ENCODE measurements around the gene REM2. TPM values are rescaled to one million over a fixed set of nuclear protein-coding genes. Genes with fewer than 3 reads are reported as not detected.
A peak's percentile ranks its signal among the peaks of the same experiment; 100 is the strongest.

The REM2 gene
- total RNA-seq, 4 donors from 2014 or later = 0.26 to 0.66 (median 0.38) TPM

DNA sequence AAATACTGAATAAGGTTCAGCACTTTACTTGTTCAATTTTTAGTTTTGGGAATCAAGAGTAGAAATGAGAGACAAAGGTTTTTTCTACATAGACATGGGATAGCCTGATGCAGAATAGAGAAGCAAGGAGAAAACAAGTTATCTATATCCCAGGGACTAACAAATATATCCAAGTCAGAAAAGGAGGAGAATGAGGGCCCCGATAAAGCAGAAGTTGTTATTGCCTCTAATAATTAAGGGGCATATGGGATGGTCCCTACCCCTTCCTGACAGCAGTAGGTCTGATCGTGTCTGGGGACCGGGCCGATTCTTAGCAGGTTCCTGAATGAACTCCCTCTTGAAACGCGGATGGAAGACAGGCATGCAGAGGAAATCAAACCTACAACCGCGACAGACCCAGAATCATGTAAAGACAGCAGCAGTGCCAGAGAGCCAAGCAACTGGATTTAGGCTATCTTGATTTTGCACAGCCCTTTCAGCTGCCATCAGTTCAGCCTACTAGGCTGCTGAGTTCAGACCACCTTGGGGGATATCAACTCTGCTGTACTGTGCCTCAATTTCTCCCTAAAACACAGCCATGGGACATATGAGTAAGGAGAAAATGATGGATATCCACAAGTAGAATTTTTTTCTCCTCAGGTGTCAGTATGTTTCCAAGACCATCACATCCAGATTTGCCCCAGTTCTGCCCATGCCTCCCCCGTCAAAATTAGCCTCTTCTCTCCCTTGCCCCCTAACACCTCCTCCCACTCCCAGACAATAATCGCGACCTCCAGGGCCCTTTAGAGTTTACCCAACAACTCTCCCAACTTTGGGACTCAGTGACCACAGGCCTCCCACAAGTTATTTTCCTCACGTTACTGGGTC, 45.4 kb downstream of the REM2 start:
- Histone ChIP-seq H3K4me3 (peak overlapping the region; percentile 78 to 93 (median 86)), H3K27ac (replicated peaks in 1 of 4) (peak overlapping the region; percentile 89 to 96 (median 92)), H3K4me1 (peaks cover 13 to 33% (median 31%) of the 10 kb centered on the region in 4 donors), H3K27me3 (no peaks in the 10 kb centered on the region), H3K36me3 (peaks cover 19 to 41% (median 31%) of the 10 kb centered on the region in 4 donors), H3K9me3 (no peaks in the 10 kb centered on the region)
- DNase-seq (ENCODE audit: extremely low spot score) = no peak
- TF ChIP-seq, protein P1, sequence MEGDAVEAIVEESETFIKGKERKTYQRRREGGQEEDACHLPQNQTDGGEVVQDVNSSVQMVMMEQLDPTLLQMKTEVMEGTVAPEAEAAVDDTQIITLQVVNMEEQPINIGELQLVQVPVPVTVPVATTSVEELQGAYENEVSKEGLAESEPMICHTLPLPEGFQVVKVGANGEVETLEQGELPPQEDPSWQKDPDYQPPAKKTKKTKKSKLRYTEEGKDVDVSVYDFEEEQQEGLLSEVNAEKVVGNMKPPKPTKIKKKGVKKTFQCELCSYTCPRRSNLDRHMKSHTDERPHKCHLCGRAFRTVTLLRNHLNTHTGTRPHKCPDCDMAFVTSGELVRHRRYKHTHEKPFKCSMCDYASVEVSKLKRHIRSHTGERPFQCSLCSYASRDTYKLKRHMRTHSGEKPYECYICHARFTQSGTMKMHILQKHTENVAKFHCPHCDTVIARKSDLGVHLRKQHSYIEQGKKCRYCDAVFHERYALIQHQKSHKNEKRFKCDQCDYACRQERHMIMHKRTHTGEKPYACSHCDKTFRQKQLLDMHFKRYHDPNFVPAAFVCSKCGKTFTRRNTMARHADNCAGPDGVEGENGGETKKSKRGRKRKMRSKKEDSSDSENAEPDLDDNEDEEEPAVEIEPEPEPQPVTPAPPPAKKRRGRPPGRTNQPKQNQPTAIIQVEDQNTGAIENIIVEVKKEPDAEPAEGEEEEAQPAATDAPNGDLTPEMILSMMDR (IDR thresholded peaks at IDR 0.05) = no peak
- TF ChIP-seq POLR2AphosphoS5 (IDR thresholded peaks at IDR 0.05) (no peak), POLR2A (IDR thresholded peaks at IDR 0.05; ENCODE audit: low read depth) (no peak), EP300 (IDR thresholded peaks at IDR 0.05) (no peak)
- intact Hi-C loops (cut with DNase I) = loop anchor here (10.0 kb wide), 1 partner anchor 386 kb away; no protein-coding TSS in a partner anchor
- 17% methylated on average over 12 of the region's 12 CpGs for WGBS

DNA sequence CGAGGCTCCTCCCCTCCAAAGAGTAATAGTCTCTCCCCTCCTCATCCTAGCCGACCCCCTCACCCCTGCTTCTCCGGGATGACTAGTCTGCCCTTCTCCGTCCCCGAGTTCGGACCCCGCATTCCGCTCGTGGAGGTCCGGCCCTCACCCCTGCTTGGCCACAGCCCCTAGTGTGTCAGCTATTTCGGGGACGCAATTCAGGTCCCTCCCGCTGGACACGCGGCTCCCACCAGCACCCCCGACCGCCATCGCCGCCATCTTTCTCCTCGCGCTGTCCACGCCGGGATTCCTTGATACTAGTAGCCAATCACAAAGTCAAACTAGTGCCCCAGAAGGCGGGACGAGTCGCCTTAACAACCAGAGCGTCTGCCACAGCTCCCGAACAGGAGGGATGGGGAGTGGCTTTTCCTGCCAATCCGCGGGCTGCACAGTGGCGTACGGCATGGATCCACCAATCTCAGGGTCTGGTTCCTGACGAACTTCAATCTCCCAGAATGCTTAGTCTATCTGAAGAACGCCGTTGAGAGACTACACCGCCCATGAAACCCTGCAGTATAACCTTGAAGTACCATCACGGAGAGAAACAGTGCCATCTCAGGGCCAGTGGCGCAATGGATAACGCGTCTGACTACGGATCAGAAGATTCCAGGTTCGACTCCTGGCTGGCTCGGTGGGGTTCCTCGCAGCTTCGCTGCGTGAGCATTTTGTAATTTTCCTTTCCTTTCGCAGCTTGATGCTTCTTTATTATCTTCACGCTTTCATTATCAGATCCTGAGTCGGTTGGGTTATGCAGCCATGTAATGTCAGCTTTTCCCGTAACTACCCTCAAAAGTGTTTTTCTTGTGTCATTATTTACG, 46.3 kb downstream of the REM2 start, which contains the start of gene PRMT5:
PRMT5 (minus strand) TSS at position 273 of the 857 bp plus-strand sequence; CDS start at position 258, 15 bp downstream.
- H3K4me1 ChIP-seq = peaks cover 13 to 33% (median 31%) of the 10 kb centered on the region in 4 donors
- intact Hi-C loops (cut with DNase I) = loop anchor here (10.0 kb wide), 1 partner anchor 385 kb away; no protein-coding TSS in a partner anchor
- TF ChIP-seq EP300 (IDR thresholded peaks at IDR 0.05) = no peak
- TF ChIP-seq POLR2AphosphoS5 (IDR thresholded peaks at IDR 0.05) = peak; percentile 86 to 89
- TF ChIP-seq, protein P1 (IDR thresholded peaks at IDR 0.05) = no peak
- peak; percentile 63 for TF ChIP-seq POLR2A (IDR thresholded peaks at IDR 0.05; ENCODE audit: low read depth)
- WGBS = 0% methylated on average over 22 of the region's 51 CpGs
- DNase-seq (ENCODE audit: extremely low spot score) = peak; percentile 100
- no peaks in the 10 kb centered on the region for H3K9me3 ChIP-seq
- no peaks in the 10 kb centered on the region for H3K27me3 ChIP-seq
- peaks cover 10 to 32% (median 22%) of the 10 kb centered on the region in 4 donors for H3K36me3 ChIP-seq
- peak within 1 kb of the TSS; percentile 89 to 96 (median 92) for H3K27ac ChIP-seq (replicated peaks in 1 of 4)
- H3K4me3 ChIP-seq = peak within 1 kb of the TSS; percentile 78 to 93 (median 86)

DNA sequence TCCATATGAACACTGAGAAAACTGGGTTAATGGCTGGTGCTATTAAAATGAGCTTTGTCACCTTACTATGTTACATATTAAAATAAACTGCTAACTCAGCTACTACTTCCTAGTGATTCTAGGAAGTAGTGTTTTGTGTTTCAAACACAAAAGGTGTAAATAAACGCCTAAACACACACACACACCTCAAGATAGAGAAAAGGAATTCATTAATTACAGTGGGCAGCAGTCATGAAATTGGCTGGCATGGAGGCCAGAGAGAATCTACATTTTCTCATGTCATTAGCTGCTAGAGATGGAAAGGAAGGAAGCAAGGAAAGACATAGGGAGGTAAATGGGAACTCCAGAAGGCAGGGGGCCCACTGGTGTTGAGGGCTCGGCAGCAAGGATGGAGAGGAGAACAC, 46.9 kb downstream of the REM2 start:
- peaks cover 4 to 26% (median 16%) of the 10 kb centered on the region in 4 donors for H3K36me3 ChIP-seq
- intact Hi-C loops (cut with DNase I) = loop anchor here (5.0 to 10.0 kb wide), 2 partner anchors 52 to 385 kb away; partner anchors contain the start of gene AJUBA
- no peak for DNase-seq (ENCODE audit: extremely low spot score)
- WGBS = 0% methylated on average over 2 of the region's 2 CpGs
- H3K27ac ChIP-seq (replicated peaks in 1 of 4) = peak overlapping the region; percentile 89 to 96 (median 90)
- peak overlapping the region; percentile 78 to 93 (median 86) for H3K4me3 ChIP-seq
- no peaks in the 10 kb centered on the region for H3K27me3 ChIP-seq
- TF ChIP-seq EP300 (IDR thresholded peaks at IDR 0.05) (no peak), POLR2A (IDR thresholded peaks at IDR 0.05; ENCODE audit: low read depth) (no peak), POLR2AphosphoS5 (IDR thresholded peaks at IDR 0.05) (no peak)
- H3K9me3 ChIP-seq = no peaks in the 10 kb centered on the region
- peaks cover 13 to 33% (median 31%) of the 10 kb centered on the region in 4 donors for H3K4me1 ChIP-seq

DNA sequence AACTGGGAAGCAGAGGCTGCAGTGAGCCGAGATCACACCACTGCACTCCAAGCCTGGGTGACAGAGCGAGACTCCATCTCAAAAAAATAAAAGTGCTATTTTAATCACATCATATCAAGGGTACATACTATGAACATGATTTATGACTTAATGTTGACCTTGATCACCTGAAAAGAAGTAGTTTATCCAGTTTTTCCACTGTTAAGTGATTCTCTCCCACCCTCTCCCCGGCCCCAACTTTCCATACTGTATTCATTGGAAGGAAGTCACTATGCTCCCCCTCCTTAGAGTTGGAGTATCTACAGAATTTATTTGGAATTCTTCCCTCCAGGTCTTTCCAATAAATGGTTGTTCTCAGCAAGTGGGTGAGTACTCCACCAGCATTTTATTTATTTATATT, 49.1 kb downstream of the REM2 start:
- TF ChIP-seq EP300 (IDR thresholded peaks at IDR 0.05) (no peak), POLR2AphosphoS5 (IDR thresholded peaks at IDR 0.05) (no peak), POLR2A (IDR thresholded peaks at IDR 0.05; ENCODE audit: low read depth) (no peak)
- TF ChIP-seq, protein P1 (IDR thresholded peaks at IDR 0.05) = no peak
- no peak overlapping the region for H3K4me3 ChIP-seq
- no peak for DNase-seq (ENCODE audit: extremely low spot score)
- no peak overlapping the region for H3K27ac ChIP-seq (replicated peaks in 1 of 4)
- peaks cover 13 to 30% (median 29%) of the 10 kb centered on the region in 4 donors for H3K4me1 ChIP-seq
- WGBS = 99% methylated on average over 3 of the region's 3 CpGs
- intact Hi-C loops (cut with DNase I) = loop anchor here (5.0 kb wide), 1 partner anchor 50 kb away; the partner anchor contains the start of gene AJUBA
- no peaks in the 10 kb centered on the region for H3K27me3 ChIP-seq
- peaks cover 0 to 7% (median 1%) of the 10 kb centered on the region in 4 donors for H3K36me3 ChIP-seq
- no peaks in the 10 kb centered on the region for H3K9me3 ChIP-seq

Data from esophagus muscularis mucosa (tissue), 4 donors.